HUES6 (cell line): Measurements from ENCODE around the gene PTPRE.

Experiments used
- H3K27ac ChIP-seq: 2 replicates; pipeline ENCODE4 v1.7.0; 2013; ENCODE audit warnings: low read depth, mild to moderate bottlenecking, low read length, inconsistent platforms
- H3K27me3 ChIP-seq: 2 replicates; pipeline ENCODE4 v1.6.1; 2013; ENCODE audit warnings: low read length; ENCODE audit not compliant: control insufficient read depth, insufficient read depth
- H3K36me3 ChIP-seq: 2 replicates; pipeline ENCODE4 v1.6.1; 2013; ENCODE audit warnings: low read length; ENCODE audit not compliant: control insufficient read depth, insufficient read depth
- H3K4me1 ChIP-seq: 2 replicates; pipeline ENCODE4 v1.6.1; 2013; ENCODE audit warnings: low read length; ENCODE audit not compliant: control insufficient read depth, insufficient read depth
- H3K4me3 ChIP-seq: 2 replicates; pipeline ENCODE4 v1.5.1; 2013; ENCODE audit warnings: low read depth, low read length
- H3K9ac ChIP-seq: one replicate; pipeline ENCODE4 v1.6.1; 2013; ENCODE audit warnings: mild to moderate bottlenecking, low read length
- H3K9me3 ChIP-seq: 2 replicates; pipeline ENCODE4 v1.6.1; 2013; ENCODE audit warnings: low read depth, low read length; ENCODE audit not compliant: control insufficient read depth, insufficient read depth

Gene PTPRE, protein sequence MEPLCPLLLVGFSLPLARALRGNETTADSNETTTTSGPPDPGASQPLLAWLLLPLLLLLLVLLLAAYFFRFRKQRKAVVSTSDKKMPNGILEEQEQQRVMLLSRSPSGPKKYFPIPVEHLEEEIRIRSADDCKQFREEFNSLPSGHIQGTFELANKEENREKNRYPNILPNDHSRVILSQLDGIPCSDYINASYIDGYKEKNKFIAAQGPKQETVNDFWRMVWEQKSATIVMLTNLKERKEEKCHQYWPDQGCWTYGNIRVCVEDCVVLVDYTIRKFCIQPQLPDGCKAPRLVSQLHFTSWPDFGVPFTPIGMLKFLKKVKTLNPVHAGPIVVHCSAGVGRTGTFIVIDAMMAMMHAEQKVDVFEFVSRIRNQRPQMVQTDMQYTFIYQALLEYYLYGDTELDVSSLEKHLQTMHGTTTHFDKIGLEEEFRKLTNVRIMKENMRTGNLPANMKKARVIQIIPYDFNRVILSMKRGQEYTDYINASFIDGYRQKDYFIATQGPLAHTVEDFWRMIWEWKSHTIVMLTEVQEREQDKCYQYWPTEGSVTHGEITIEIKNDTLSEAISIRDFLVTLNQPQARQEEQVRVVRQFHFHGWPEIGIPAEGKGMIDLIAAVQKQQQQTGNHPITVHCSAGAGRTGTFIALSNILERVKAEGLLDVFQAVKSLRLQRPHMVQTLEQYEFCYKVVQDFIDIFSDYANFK

DNA sequence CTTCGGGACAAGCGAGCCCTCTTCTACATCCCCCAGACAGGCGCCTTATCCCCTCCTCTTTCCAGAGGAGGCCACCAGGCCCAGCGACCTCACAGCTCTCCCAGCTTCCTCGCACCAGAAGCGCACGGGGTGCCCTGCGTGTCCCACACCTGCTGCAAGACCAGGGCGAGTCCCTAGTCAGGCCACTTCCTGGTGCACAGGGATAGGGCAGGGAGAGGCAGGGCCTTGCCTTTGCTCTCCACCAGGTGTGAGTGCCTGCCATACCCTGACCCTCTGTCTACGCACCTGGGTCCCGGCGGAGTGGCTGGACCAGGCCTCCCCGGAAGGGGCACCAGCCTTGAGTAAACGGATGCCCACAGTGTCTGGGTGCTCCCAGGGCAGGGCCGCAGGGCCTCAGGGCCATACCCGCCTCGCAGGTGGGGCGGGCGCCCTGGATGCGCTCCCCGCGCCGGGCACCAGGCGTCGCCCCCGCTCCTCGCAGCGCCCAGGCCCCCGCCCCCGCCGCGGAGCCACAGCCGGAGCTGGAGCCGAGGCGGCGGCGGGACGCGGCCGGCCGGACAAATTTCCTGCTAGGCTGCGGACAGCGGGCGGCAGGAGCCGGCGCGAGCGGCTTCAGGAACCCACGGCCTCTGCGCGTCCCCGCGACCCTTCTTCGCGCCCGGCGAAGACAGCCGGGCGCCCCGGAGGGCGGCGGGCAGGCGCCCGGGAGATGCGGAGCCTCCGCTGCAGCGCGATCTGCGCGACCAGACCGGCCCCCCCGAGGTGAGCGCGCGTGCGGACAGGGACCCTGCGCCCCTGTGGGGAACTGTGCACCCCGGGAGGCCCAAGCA lies at the start of gene PTPRE:
PTPRE (plus strand) TSS at position 556 of the 830 bp plus-strand sequence. CDS start 133,779 bp downstream, outside the sequence.
- H3K9me3 ChIP-seq = no peaks in the 10 kb centered on the region
- 0 out of 2 replicates have a peak, but pooled peaks cover 2% of the 10 kb centered on the region for H3K4me1 ChIP-seq
- H3K4me3 ChIP-seq = peak within 1 kb of the TSS; percentile 60
- no peak within 1 kb of the TSS for H3K27ac ChIP-seq
- no peak within 1 kb of the TSS for H3K9ac ChIP-seq
- H3K27me3 ChIP-seq = peaks cover 45% of the 10 kb centered on the region
- no peaks in the 10 kb centered on the region for H3K36me3 ChIP-seq

DNA sequence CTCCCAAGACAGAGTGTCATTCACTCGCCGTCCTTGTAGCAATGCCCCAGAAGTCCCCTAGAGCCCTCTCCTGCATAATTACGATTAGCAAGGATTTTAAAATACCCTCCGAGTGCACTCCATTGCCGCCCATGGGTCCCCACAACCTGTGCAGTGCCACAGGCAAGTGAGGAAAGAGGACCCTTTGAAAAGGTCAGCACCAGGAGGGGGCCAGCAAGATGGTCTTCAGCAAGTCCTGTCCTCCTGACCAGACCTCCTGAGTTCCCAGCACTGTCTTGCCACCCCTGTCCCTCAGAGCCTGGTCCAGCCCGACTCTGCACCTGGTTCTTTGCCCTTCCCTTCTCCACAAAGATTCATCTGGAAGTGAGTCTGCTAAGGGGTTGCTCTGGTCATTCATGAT lies 46.3 kb upstream of the PTPRE start:
- no peak overlapping the region for H3K9ac ChIP-seq

DNA sequence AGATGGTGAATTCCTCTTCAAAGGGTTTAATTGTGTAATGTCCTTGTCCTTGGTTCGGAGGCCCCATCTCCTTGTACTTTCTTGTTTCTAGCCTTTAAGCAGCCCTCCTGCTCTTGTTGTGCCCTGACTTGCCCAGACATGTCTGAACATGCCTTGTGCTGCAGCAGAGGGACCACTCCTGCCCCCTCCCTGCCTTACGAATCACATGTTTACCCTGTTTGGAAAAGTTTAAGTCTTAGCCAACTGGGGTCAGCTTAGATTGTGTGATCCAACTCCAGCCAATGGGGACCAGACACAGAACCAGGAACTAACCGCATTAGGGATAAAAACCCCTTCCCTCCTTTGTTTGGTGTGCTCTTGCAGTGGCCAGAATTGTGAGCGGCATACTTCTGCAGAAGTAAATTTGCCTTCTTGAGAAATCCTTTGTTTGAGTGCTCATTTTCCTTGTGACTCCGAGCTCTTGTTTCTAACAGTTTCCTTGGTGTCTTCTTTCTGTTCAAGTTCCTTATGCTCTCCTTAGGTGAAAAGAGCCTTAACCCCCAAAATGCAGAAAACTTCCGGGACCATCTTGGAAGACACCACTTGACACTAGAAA lies 43.6 kb upstream of the PTPRE start:
- Histone ChIP-seq H3K27ac (no peak overlapping the region), H3K9me3 (peaks cover 25% of the 10 kb centered on the region), H3K4me3 (no peak overlapping the region), H3K36me3 (no peaks in the 10 kb centered on the region), H3K4me1 (no peaks in the 10 kb centered on the region), H3K27me3 (no peaks in the 10 kb centered on the region), H3K9ac (no peak overlapping the region)

More for the DNA sequence above, 46.3 kb upstream of the PTPRE start:
- Histone ChIP-seq H3K4me3 (no peak overlapping the region), H3K27me3 (no peaks in the 10 kb centered on the region), H3K9me3 (peaks cover 25% of the 10 kb centered on the region), H3K36me3 (no peaks in the 10 kb centered on the region), H3K4me1 (no peaks in the 10 kb centered on the region), H3K27ac (no peak overlapping the region)

DNA sequence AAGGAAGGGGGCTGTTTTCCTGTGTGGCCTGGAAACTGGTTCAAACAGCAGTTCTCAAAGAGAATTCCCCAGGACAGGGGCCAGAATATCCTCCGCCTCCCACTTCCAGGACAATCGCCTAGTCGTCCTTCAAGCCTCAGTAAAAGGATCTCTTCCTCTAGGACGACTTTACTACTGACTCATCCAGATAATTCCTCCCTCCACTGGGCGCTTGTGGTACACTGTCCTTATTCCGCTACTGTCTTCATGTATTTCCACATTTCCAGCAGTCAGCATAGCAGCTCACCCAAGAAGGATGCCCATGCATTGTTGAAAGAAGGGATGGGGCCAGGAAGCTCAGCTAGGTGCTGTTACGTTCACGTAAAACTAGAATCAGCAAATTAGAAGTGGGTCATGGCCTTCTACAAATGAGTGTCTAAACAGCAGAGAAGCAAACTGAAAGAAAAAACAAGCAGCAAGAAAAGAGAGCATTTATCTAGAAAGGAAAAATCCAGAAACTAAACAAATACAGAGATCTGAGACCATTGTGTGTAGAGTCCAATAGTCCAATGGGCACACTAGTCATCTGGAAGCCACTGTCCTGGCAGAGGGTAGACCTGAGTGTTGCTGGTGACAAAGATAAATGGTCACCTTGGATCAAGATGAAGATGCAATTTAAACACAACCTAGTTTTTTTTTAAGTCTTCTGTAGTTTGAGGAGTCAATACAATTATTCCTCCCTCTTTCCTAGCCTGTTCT lies 40.5 kb upstream of the PTPRE start:
- Histone ChIP-seq H3K27me3 (no peaks in the 10 kb centered on the region), H3K36me3 (no peaks in the 10 kb centered on the region), H3K4me1 (no peaks in the 10 kb centered on the region), H3K9ac (no peak overlapping the region), H3K9me3 (peaks cover 25% of the 10 kb centered on the region), H3K4me3 (no peak overlapping the region), H3K27ac (no peak overlapping the region)

DNA sequence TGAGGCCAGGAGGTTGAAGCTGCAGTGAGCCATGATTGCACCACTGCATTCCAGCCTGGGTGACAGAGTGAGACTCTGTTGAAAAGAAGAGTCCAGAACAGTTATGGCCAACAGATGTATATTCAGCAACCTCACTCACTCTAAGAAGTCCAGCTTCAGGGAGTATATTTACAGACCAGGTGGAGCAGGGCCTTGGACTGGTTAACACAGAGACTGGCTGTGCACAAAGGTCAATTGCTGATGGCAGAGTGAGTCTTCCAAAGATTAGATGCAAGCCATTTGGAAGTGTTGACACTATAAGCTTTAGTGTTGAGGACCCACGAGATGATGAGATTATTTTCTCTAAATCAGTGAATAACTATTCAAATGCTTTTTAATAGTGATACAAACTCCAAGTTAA lies 39.1 kb upstream of the PTPRE start:
- Histone ChIP-seq H3K4me3 (no peak overlapping the region), H3K9me3 (peaks cover 19% of the 10 kb centered on the region)

DNA sequence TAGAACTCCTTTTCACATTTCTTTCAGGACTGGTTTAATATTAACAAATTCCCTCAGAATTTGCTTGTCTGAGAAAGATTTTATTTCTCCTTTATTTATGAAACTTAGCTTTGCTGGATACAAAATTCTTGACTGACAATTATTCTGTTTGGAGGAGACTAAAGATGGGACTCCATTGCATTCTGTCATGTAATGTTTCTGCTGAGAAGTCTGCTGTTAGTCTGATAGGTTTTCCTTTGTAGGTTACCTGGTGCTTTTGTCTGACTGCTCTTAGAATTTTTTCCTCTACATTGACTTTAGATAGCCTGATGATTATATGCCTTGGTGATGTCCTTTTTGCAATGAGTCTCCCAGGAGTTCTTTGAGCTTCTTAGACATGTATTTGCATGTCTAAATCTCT lies 37.6 kb upstream of the PTPRE start:
- Histone ChIP-seq H3K4me3 (no peak overlapping the region), H3K9me3 (peaks cover 3% of the 10 kb centered on the region; the same call in 1 of the 2 replicates), H3K9ac (no peak overlapping the region), H3K4me1 (no peaks in the 10 kb centered on the region), H3K27ac (no peak overlapping the region), H3K36me3 (no peaks in the 10 kb centered on the region), H3K27me3 (no peaks in the 10 kb centered on the region)

More for the DNA sequence above, 39.1 kb upstream of the PTPRE start:
- no peak overlapping the region for H3K9ac ChIP-seq
- no peak overlapping the region for H3K27ac ChIP-seq
- no peaks in the 10 kb centered on the region for H3K27me3 ChIP-seq
- no peaks in the 10 kb centered on the region for H3K4me1 ChIP-seq
- H3K36me3 ChIP-seq = no peaks in the 10 kb centered on the region

DNA sequence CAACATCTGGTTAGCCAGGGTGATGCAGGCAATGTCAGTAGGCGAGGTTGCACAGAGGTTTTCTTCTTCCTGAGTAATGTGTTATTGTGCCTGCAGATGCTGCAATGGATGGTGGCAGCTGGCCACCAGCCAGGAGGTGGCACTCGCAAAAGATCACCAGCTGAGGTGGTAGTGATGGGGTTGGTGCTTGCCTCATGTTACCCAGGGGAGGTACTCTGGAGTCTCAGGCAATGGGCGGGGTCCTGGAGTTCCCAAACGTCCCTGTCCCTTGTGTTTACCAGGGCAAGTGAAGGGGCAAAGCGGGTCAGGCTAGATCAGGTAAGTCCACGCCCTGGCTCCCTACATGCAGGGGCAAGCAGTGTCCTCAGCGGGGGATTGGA lies 35.3 kb upstream of the PTPRE start:
- H3K9me3 ChIP-seq = 0 out of 2 replicates have a peak, but pooled peaks cover 3% of the 10 kb centered on the region
- H3K27me3 ChIP-seq = no peaks in the 10 kb centered on the region
- no peak overlapping the region for H3K4me3 ChIP-seq
- no peak overlapping the region for H3K9ac ChIP-seq
- no peak overlapping the region for H3K27ac ChIP-seq
- no peaks in the 10 kb centered on the region for H3K36me3 ChIP-seq
- H3K4me1 ChIP-seq = no peaks in the 10 kb centered on the region

DNA sequence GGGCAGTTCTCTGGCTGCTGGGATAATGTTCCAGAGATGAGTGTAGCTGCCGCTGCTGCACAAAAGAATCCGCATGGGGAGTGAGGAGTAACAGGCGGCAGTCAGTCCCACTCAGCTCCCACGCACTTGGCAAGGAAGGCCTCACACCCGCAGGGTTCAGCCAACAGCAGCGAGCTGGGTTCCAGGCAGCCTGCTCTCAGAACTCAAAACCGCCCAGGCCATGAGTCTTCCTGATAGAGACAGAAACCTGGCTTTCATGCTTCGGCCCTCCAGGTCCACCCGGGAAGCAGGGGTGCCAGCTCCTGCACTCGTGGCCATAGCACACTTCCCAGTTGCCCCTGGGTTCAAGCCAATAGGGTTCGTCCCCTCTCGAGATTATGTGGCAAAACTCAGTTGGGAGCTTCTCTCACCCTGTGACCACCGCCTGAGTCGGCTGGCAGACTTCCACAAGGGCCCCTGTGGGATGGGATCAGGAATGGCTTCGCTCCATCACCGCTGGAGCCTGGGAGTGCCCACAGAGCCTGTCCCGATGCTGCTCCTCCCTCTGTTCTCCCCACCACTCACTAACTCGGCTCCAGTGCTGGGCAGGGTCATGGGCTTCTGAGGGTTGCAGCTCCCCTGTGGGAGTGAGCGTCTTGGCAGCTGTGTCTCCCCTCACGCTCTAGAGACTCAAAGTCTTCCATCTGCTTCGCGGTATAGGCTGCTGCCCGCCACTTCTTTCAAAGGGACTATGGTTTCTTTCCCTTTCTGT lies 34.7 kb upstream of the PTPRE start:
- Histone ChIP-seq H3K27me3 (no peaks in the 10 kb centered on the region), H3K4me1 (no peaks in the 10 kb centered on the region), H3K36me3 (no peaks in the 10 kb centered on the region), H3K4me3 (no peak overlapping the region), H3K27ac (no peak overlapping the region), H3K9ac (no peak overlapping the region), H3K9me3 (0 out of 2 replicates have a peak, but pooled peaks cover 3% of the 10 kb centered on the region)

DNA sequence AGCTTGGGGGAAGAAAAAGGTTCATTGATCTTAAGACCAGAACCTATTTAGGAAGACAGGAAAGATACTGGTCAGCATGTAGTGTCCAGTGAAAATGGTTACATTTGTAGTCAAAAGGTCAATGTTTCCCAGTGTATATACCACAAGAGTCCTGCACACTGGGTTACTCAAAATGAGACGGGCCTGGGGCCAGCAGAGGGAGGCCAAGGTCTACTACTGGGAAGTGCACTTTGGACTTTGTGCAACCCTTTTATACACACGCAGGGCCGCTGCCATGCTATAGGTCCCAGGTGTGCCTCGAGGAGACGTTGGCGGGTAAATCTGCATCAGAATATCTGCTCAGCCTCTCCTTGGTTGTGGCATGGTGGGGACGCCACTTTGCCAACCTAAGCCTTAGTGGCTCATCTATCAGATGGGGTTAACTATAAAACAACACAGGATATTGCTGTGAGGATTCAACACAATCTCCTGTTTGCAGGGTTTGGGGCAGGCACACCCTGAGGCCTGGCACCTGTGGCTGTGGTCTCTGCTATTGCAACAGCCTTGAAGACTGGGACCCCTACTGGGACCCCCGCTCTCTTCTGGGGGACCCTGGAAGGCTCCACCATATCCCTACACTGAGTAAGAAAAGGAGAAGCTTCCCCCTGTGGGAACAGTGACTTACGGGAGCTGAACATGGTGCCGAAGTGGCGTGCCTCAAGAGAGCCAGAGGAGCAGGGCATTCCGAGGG lies 33.9 kb upstream of the PTPRE start:
- H3K27me3 ChIP-seq = no peaks in the 10 kb centered on the region
- H3K9ac ChIP-seq = no peak overlapping the region
- H3K4me1 ChIP-seq = no peaks in the 10 kb centered on the region
- 0 out of 2 replicates have a peak, but pooled peaks cover 3% of the 10 kb centered on the region for H3K9me3 ChIP-seq
- no peaks in the 10 kb centered on the region for H3K36me3 ChIP-seq
- no peak overlapping the region for H3K27ac ChIP-seq
- no peak overlapping the region for H3K4me3 ChIP-seq
